HG03565 (cell line): ENCODE data around the gene SMIM8.
A peak's percentile ranks its signal among the peaks of the same experiment; 100 is the strongest.

Experiments used
- ATAC-seq: cut with Tn5 transposase; IDR thresholded peaks from one replicate; pipeline ENCODE4 v1.9.1; 2021; ENCODE audit warnings: mild to moderate bottlenecking, moderate library complexity; ENCODE audit not compliant: unreplicated experiment

The SMIM8 gene

GRCh38 chr6:87333591-87334181 lies 11.3 kb downstream of the SMIM8 start:
- ATAC-seq: no peak

GRCh38 chr6:87334683-87335082 lies 12.3 kb downstream of the SMIM8 start:
- ATAC-seq: no peak

GRCh38 chr6:87336367-87336766 lies 14.0 kb downstream of the SMIM8 start:
- ATAC-seq: no peak

GRCh38 chr6:87340230-87340629 lies 17.8 kb downstream of the SMIM8 start:
- no peak for ATAC-seq

- no peak for ATAC-seq
Measured at GRCh38 chr6:87341158-87341557, 18.8 kb downstream of the SMIM8 start.

- ATAC-seq: peak; percentile 92
Measured at GRCh38 chr6:87341899-87342298, 19.5 kb downstream of the SMIM8 start.

GRCh38 chr6:87342829-87343228 lies 20.4 kb downstream of the SMIM8 start:
- ATAC-seq: no peak

GRCh38 chr6:87344731-87345130 lies 22.3 kb downstream of the SMIM8 start, which contains the start of gene C6orf163:
Gene C6orf163 (plus strand): TSS chr6:87344813. CDS start chr6:87345100, 287 bp downstream.
- no peak for ATAC-seq

- no peak for ATAC-seq
Measured at GRCh38 chr6:87346700-87347099, 24.3 kb downstream of the SMIM8 start.

GRCh38 chr6:87349896-87350295 lies 27.5 kb downstream of the SMIM8 start:
- ATAC-seq: no peak

- ATAC-seq: no peak
Measured at GRCh38 chr6:87350516-87350915, 28.1 kb downstream of the SMIM8 start.

- ATAC-seq: no peak
Measured at GRCh38 chr6:87351583-87351982, 29.2 kb downstream of the SMIM8 start.

GRCh38 chr6:87356181-87356580 lies 33.8 kb downstream of the SMIM8 start:
- ATAC-seq: no peak

GRCh38 chr6:87357479-87358196 lies 35.2 kb downstream of the SMIM8 start:
- no peak for ATAC-seq

- ATAC-seq: no peak
Measured at GRCh38 chr6:87364602-87365252, 42.3 kb downstream of the SMIM8 start.

- ATAC-seq: no peak
Measured at GRCh38 chr6:87366072-87366827, 43.9 kb downstream of the SMIM8 start.

GRCh38 chr6:87366899-87367298 lies 44.5 kb downstream of the SMIM8 start:
- ATAC-seq: no peak

GRCh38 chr6:87373377-87373776 lies 51.0 kb downstream of the SMIM8 start:
- no peak for ATAC-seq

- no peak for ATAC-seq
Measured at GRCh38 chr6:87375315-87375714, 52.9 kb downstream of the SMIM8 start.

GRCh38 chr6:87376643-87377042 lies 54.3 kb downstream of the SMIM8 start:
- no peak for ATAC-seq

- ATAC-seq: no peak
Measured at GRCh38 chr6:87378947-87379346, 56.6 kb downstream of the SMIM8 start.
